ENCODE measurements around the gene IPO8.
"Not testable (repeated sequence)": the region's sequence is repeated elsewhere in the genome, so short reads cannot be mapped to it uniquely, and the experiment has no call there.

The IPO8 gene

DNA sequence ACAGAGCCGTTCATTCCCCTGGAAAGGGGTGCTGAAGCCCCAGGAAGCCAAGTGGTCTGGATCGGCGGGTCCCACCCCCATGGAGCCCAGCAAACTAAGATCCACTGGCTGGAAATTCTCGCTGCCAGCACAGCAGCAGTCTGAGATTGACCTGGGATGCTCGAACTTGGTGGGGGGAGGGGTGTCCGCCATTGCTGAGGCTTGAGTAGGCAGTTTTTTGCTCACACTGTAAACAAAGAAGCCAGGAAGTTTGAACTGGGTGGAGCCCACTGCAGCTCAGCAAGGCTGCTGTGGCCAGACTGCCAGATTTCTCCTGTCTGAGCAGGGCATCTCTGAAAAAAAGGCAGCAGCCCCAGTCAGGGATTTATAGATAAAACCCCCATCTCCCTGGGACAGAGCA lies 91.4 kb downstream of the IPO8 start:
- not testable (repeated sequence) for H3K27me3 ChIP-seq (ENCODE audit: control insufficient read depth, insufficient read depth, low read length); H3K36me3 ChIP-seq (ENCODE audit: control insufficient read depth, insufficient read depth, low read length); H3K9ac ChIP-seq (ENCODE audit: low read length); H3K4me3 ChIP-seq (ENCODE audit: low read depth, low read length)
- H3K9me3 ChIP-seq (ENCODE audit: control insufficient read depth, insufficient read depth, low read depth, low read length): peaks cover 11% of the 10 kb centered on the region
- peaks cover 12% of the 10 kb centered on the region for H3K4me1 ChIP-seq (ENCODE audit: control insufficient read depth, insufficient read depth, low read length)
- peak overlapping the region; percentile 49 for H3K27ac ChIP-seq (ENCODE audit: low read depth, low read length)

DNA sequence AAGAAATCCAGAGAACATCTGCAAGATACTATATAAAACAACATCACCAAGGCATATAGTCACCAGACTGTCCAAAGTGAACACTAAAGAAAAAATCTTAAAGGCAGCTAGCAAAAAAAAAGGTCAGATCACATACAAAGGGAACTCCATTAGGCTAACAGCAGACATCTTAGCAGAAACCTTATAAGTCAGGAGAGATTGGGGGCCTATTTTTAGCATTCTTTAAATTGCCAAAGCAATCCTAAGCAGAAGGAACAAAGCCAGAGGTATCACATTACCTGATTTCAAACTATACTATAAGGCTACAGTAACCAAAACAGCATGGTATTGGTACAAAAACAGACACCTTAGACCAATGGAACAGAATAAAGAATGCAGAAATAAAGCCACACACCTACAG lies 92.5 kb downstream of the IPO8 start:
- H3K9me3 ChIP-seq (ENCODE audit: control insufficient read depth, insufficient read depth, low read depth, low read length): peaks cover 11% of the 10 kb centered on the region
- H3K9ac ChIP-seq (ENCODE audit: low read length): no peak overlapping the region
- H3K36me3 ChIP-seq (ENCODE audit: control insufficient read depth, insufficient read depth, low read length): no peaks in the 10 kb centered on the region
- H3K4me3 ChIP-seq (ENCODE audit: low read depth, low read length): no peak overlapping the region
- H3K4me1 ChIP-seq (ENCODE audit: control insufficient read depth, insufficient read depth, low read length): peaks cover 12% of the 10 kb centered on the region
- no peaks in the 10 kb centered on the region for H3K27me3 ChIP-seq (ENCODE audit: control insufficient read depth, insufficient read depth, low read length)
- H3K27ac ChIP-seq (ENCODE audit: low read depth, low read length): no peak overlapping the region

DNA sequence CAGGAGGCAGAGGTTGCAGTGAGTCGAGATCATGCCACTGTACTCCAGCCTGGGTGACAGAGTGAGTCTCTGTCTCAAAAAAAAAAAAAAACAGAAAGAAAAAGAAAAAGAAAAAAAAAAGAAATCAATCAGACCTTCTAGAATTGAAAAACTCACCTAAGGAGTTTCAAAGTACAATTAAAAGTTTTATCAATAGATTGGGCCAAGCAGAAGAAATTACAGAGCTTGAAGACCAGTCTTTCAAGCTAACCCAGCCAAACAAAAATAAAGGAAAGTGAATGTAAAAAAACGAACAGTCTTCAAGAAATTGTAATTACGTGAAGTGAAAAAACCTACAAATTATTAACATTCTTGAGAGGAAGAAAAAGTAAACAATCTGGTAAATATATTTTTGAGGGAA lies 93.0 kb downstream of the IPO8 start:
- H3K4me1 ChIP-seq (ENCODE audit: control insufficient read depth, insufficient read depth, low read length): peaks cover 12% of the 10 kb centered on the region
- no peak overlapping the region for H3K9ac ChIP-seq (ENCODE audit: low read length)
- peaks cover 11% of the 10 kb centered on the region for H3K9me3 ChIP-seq (ENCODE audit: control insufficient read depth, insufficient read depth, low read depth, low read length)
- H3K27me3 ChIP-seq (ENCODE audit: control insufficient read depth, insufficient read depth, low read length): no peaks in the 10 kb centered on the region
- H3K36me3 ChIP-seq (ENCODE audit: control insufficient read depth, insufficient read depth, low read length): no peaks in the 10 kb centered on the region
- H3K4me3 ChIP-seq (ENCODE audit: low read depth, low read length): no peak overlapping the region
- no peak overlapping the region for H3K27ac ChIP-seq (ENCODE audit: low read depth, low read length)

DNA sequence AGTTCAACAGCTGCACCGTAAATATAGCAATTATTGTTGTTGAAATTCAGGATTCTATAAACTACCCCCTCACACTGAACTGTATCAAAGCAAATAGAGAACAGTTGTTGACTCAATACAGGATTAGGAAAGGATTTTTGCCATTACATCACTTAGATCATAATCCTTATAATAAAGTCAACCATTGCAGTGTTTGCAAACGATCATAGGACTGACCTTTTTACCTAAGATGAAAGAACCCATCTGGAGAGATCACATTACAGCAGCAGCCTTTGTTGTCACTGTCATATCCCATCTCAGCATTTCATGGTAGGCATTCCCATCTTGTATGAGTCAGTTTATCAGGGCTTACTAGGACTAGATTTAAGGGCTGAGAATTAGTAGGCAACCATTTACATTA lies 96.1 kb downstream of the IPO8 start:
- H3K36me3 ChIP-seq (ENCODE audit: control insufficient read depth, insufficient read depth, low read length): no peaks in the 10 kb centered on the region
- no peak overlapping the region for H3K9ac ChIP-seq (ENCODE audit: low read length)
- peaks cover 9% of the 10 kb centered on the region for H3K4me1 ChIP-seq (ENCODE audit: control insufficient read depth, insufficient read depth, low read length)
- H3K4me3 ChIP-seq (ENCODE audit: low read depth, low read length): no peak overlapping the region
- H3K9me3 ChIP-seq (ENCODE audit: control insufficient read depth, insufficient read depth, low read depth, low read length): peaks cover 15% of the 10 kb centered on the region
- H3K27ac ChIP-seq (ENCODE audit: low read depth, low read length): no peak overlapping the region
- H3K27me3 ChIP-seq (ENCODE audit: control insufficient read depth, insufficient read depth, low read length): no peaks in the 10 kb centered on the region

GRCh38 chr12:30598889-30599288 lies 96.8 kb downstream of the IPO8 start:
- no peak overlapping the region for H3K9ac ChIP-seq (ENCODE audit: low read length)
- no peak overlapping the region for H3K27ac ChIP-seq (ENCODE audit: low read depth, low read length)
- no peak overlapping the region for H3K4me3 ChIP-seq (ENCODE audit: low read depth, low read length)
- peaks cover 2% of the 10 kb centered on the region for H3K4me1 ChIP-seq (ENCODE audit: control insufficient read depth, insufficient read depth, low read length)
- no peaks in the 10 kb centered on the region for H3K36me3 ChIP-seq (ENCODE audit: control insufficient read depth, insufficient read depth, low read length)
- peaks cover 15% of the 10 kb centered on the region for H3K9me3 ChIP-seq (ENCODE audit: control insufficient read depth, insufficient read depth, low read depth, low read length)
- H3K27me3 ChIP-seq (ENCODE audit: control insufficient read depth, insufficient read depth, low read length): no peaks in the 10 kb centered on the region

DNA sequence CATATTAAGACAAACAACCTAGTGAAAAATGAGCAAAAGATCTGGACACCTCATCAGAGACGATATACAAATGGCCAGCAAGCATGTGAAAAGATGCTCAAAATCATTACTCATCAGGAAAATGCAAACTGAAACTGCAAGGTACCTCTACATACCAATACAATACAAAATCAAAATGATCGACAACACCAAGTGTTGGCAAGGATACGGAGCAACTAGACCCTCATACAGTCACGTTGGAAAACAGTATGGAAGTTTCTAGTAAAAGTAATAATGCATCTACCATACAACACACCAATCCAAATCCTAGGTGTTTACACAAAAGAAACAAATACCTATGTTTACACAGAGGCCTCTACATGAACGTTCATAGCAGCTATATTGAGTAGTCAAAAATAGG lies 99.9 kb downstream of the IPO8 start:
- H3K27ac ChIP-seq (ENCODE audit: low read depth, low read length): no peak overlapping the region
- no peaks in the 10 kb centered on the region for H3K27me3 ChIP-seq (ENCODE audit: control insufficient read depth, insufficient read depth, low read length)
- no peak overlapping the region for H3K9ac ChIP-seq (ENCODE audit: low read length)

DNA sequence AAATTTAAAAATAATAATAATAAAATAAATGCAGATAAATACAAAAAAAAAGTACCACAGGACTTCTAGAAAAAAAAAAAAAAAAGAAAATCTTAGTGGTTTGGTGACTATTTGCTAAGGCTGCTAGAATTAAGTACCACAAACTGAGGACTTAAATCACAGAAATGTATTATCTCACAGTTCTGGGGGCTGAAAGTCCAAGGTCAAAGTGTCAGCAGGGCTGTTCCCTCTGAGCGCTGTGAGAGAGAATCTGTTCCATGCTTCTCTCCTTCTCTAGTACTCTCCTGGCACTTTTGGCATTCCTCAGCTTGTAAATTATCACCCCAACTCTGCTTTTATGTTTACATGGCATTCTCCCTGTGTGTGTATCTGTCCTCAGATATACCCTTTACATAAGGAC lies 101.2 kb downstream of the IPO8 start:
- Histone ChIP-seq H3K36me3 (ENCODE audit: control insufficient read depth, insufficient read depth, low read length) (no peaks in the 10 kb centered on the region), H3K4me1 (ENCODE audit: control insufficient read depth, insufficient read depth, low read length) (no peaks in the 10 kb centered on the region), H3K27me3 (ENCODE audit: control insufficient read depth, insufficient read depth, low read length) (no peaks in the 10 kb centered on the region), H3K9ac (ENCODE audit: low read length) (no peak overlapping the region), H3K4me3 (ENCODE audit: low read depth, low read length) (no peak overlapping the region), H3K27ac (ENCODE audit: low read depth, low read length) (no peak overlapping the region), H3K9me3 (ENCODE audit: control insufficient read depth, insufficient read depth, low read depth, low read length) (peaks cover 4% of the 10 kb centered on the region; the same call in 1 of the 2 replicates)

More for the DNA sequence above, 99.9 kb downstream of the IPO8 start:
- Histone ChIP-seq H3K9me3 (ENCODE audit: control insufficient read depth, insufficient read depth, low read depth, low read length) (peaks cover 4% of the 10 kb centered on the region; the same call in 1 of the 2 replicates), H3K4me1 (ENCODE audit: control insufficient read depth, insufficient read depth, low read length) (no peaks in the 10 kb centered on the region), H3K36me3 (ENCODE audit: control insufficient read depth, insufficient read depth, low read length) (no peaks in the 10 kb centered on the region), H3K4me3 (ENCODE audit: low read depth, low read length) (no peak overlapping the region)

GRCh38 chr12:30588572-30588971 lies 107.1 kb downstream of the IPO8 start:
- H3K9ac ChIP-seq (ENCODE audit: low read length); H3K4me3 ChIP-seq (ENCODE audit: low read depth, low read length); H3K9me3 ChIP-seq (ENCODE audit: control insufficient read depth, insufficient read depth, low read depth, low read length); H3K36me3 ChIP-seq (ENCODE audit: control insufficient read depth, insufficient read depth, low read length); H3K27ac ChIP-seq (ENCODE audit: low read depth, low read length); H3K4me1 ChIP-seq (ENCODE audit: control insufficient read depth, insufficient read depth, low read length); H3K27me3 ChIP-seq (ENCODE audit: control insufficient read depth, insufficient read depth, low read length): not testable (repeated sequence)

DNA sequence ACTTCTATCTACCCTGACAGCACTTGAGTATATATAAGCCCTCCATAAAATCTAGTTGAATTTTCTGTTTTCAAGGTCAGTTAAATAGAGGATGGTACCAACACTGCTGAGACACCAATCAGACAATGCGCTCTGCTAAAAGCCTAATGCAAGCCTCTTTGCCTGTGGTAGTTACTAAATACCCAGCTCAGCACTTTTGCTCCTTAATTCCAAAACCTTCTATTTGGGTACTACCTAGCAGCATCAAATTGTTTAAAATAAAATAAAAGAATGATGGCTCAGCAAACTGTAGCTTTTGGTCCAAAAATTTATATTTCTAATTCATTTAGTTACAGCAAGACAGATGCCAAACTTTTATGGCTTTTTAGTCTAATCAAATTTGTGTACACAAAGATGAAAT lies 107.9 kb downstream of the IPO8 start:
- Histone ChIP-seq H3K27me3 (ENCODE audit: control insufficient read depth, insufficient read depth, low read length) (no peaks in the 10 kb centered on the region), H3K36me3 (ENCODE audit: control insufficient read depth, insufficient read depth, low read length) (no peaks in the 10 kb centered on the region), H3K9me3 (ENCODE audit: control insufficient read depth, insufficient read depth, low read depth, low read length) (peaks cover 7% of the 10 kb centered on the region; the same call in 1 of the 2 replicates), H3K4me3 (ENCODE audit: low read depth, low read length) (no peak overlapping the region), H3K27ac (ENCODE audit: low read depth, low read length) (no peak overlapping the region), H3K4me1 (ENCODE audit: control insufficient read depth, insufficient read depth, low read length) (no peaks in the 10 kb centered on the region), H3K9ac (ENCODE audit: low read length) (no peak overlapping the region)

DNA sequence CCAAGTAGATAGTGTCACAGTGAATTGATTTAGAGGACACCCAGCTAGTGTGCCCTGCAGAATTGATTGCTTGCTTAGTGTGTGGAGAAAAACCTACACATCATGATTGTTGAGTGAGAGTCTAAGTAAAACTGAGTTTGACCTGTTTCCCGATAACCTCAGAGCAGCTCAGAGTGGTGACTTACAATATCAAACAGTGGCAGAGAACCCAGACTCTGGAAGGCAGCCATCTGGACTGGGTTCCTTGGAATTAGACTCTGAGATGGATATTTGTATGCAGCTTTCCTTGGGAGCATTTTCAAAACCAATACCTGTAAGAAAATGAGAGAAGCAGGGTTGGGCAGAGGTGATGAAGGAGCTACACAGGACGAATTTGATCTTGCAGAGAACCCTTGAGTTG lies 109.8 kb downstream of the IPO8 start:
- H3K4me3 ChIP-seq (ENCODE audit: low read depth, low read length): no peak overlapping the region
- H3K36me3 ChIP-seq (ENCODE audit: control insufficient read depth, insufficient read depth, low read length): no peaks in the 10 kb centered on the region
- H3K27ac ChIP-seq (ENCODE audit: low read depth, low read length): no peak overlapping the region
- peaks cover 7% of the 10 kb centered on the region; the same call in 1 of the 2 replicates for H3K9me3 ChIP-seq (ENCODE audit: control insufficient read depth, insufficient read depth, low read depth, low read length)
- H3K27me3 ChIP-seq (ENCODE audit: control insufficient read depth, insufficient read depth, low read length): no peaks in the 10 kb centered on the region
- no peak overlapping the region for H3K9ac ChIP-seq (ENCODE audit: low read length)
- no peaks in the 10 kb centered on the region for H3K4me1 ChIP-seq (ENCODE audit: control insufficient read depth, insufficient read depth, low read length)

DNA sequence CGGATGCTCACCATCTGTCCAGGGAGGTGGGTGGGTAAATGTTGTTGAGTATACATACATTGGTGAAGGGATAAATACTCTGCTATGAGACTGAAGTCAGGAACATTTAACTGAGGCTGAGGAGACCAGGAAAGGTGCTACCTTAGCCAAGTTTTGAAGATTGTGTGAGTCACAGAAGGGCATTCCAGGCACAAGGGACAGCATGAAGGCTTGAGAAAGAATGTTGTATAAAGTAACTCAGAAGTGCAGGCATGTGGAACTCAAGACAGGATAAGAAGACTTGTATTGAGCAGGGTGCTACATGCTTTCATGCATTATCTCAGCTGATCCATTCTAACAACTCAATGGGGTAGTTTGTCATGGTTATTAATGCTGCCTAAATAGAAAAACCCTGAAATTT lies 112.7 kb downstream of the IPO8 start:
- Histone ChIP-seq H3K9ac (ENCODE audit: low read length) (no peak overlapping the region), H3K9me3 (ENCODE audit: control insufficient read depth, insufficient read depth, low read depth, low read length) (peaks cover 2% of the 10 kb centered on the region; the same call in 1 of the 2 replicates), H3K27ac (ENCODE audit: low read depth, low read length) (no peak overlapping the region), H3K36me3 (ENCODE audit: control insufficient read depth, insufficient read depth, low read length) (no peaks in the 10 kb centered on the region), H3K4me3 (ENCODE audit: low read depth, low read length) (no peak overlapping the region), H3K4me1 (ENCODE audit: control insufficient read depth, insufficient read depth, low read length) (no peaks in the 10 kb centered on the region), H3K27me3 (ENCODE audit: control insufficient read depth, insufficient read depth, low read length) (no peaks in the 10 kb centered on the region)

DNA sequence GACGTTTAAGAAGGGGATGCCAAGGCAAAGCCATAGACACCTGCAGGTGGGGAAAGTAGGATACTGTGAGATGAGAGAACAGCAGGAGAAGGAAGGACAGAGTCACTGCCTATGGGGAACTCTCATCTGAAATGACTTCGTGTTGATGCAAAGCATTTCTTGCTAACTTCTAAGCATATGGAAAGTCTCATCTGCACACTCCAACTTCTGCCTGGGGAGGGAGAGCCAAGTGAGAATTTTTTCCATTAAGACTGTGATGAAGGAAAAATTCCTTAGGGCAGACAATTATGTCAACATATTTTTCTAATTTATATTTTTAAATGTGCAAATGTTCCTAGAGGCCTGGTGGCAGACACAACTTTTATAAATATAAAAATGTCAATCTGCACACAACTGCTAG lies 115.3 kb downstream of the IPO8 start:
- Histone ChIP-seq H3K27ac (ENCODE audit: low read depth, low read length) (no peak overlapping the region), H3K27me3 (ENCODE audit: control insufficient read depth, insufficient read depth, low read length) (no peaks in the 10 kb centered on the region), H3K36me3 (ENCODE audit: control insufficient read depth, insufficient read depth, low read length) (no peaks in the 10 kb centered on the region), H3K9ac (ENCODE audit: low read length) (no peak overlapping the region), H3K9me3 (ENCODE audit: control insufficient read depth, insufficient read depth, low read depth, low read length) (no peaks in the 10 kb centered on the region), H3K4me3 (ENCODE audit: low read depth, low read length) (no peak overlapping the region), H3K4me1 (ENCODE audit: control insufficient read depth, insufficient read depth, low read length) (no peaks in the 10 kb centered on the region)
